GM21526 (cell line): ENCODE data around the gene OSTN.

ENCODE experiments used
- ATAC-seq: cut with Tn5 transposase; IDR thresholded peaks from one replicate; pipeline ENCODE4 v1.9.1; 2021; ENCODE audit warnings: moderate library complexity; ENCODE audit not compliant: unreplicated experiment, low FRiP score

OSTN gene

GRCh38 chr3:191227541-191227940 lies 28.5 kb downstream of the OSTN start:
- no peak for ATAC-seq

GRCh38 chr3:191234216-191234615 lies 35.2 kb downstream of the OSTN start:
- ATAC-seq = no peak

- ATAC-seq = peak; percentile 99
Observed at GRCh38 chr3:191235331-191236314, 36.6 kb downstream of the OSTN start.

- ATAC-seq = no peak
Observed at GRCh38 chr3:191236646-191237045, 37.6 kb downstream of the OSTN start.

- no peak for ATAC-seq
Observed at GRCh38 chr3:191237047-191237882, 38.2 kb downstream of the OSTN start.

- ATAC-seq = no peak
Observed at GRCh38 chr3:191238321-191238817, 39.3 kb downstream of the OSTN start.

GRCh38 chr3:191239407-191240031 lies 40.5 kb downstream of the OSTN start:
- ATAC-seq = no peak

- no peak for ATAC-seq
Observed at GRCh38 chr3:191240486-191240885, 41.4 kb downstream of the OSTN start.

GRCh38 chr3:191244242-191244867 lies 45.3 kb downstream of the OSTN start:
- no peak for ATAC-seq

- peak; percentile 86 for ATAC-seq
Observed at GRCh38 chr3:191246034-191246433, 47.0 kb downstream of the OSTN start.

- no peak for ATAC-seq
Observed at GRCh38 chr3:191246630-191247029, 47.6 kb downstream of the OSTN start.

- no peak for ATAC-seq
Observed at GRCh38 chr3:191253089-191253799, 54.2 kb downstream of the OSTN start.

- ATAC-seq = no peak
Observed at GRCh38 chr3:191254098-191254873, 55.2 kb downstream of the OSTN start.

- no peak for ATAC-seq
Observed at GRCh38 chr3:191255156-191255555, 56.1 kb downstream of the OSTN start.

- ATAC-seq = no peak
Observed at GRCh38 chr3:191256405-191256804, 57.4 kb downstream of the OSTN start.

- ATAC-seq = no peak
Observed at GRCh38 chr3:191257286-191257685, 58.2 kb downstream of the OSTN start.

- ATAC-seq = no peak
Observed at GRCh38 chr3:191259486-191259885, 60.4 kb downstream of the OSTN start.

- no peak for ATAC-seq
Observed at GRCh38 chr3:191260431-191261303, 61.6 kb downstream of the OSTN start.
